ENCODE measurements around the gene PABPC3.

The PABPC3 gene

DNA sequence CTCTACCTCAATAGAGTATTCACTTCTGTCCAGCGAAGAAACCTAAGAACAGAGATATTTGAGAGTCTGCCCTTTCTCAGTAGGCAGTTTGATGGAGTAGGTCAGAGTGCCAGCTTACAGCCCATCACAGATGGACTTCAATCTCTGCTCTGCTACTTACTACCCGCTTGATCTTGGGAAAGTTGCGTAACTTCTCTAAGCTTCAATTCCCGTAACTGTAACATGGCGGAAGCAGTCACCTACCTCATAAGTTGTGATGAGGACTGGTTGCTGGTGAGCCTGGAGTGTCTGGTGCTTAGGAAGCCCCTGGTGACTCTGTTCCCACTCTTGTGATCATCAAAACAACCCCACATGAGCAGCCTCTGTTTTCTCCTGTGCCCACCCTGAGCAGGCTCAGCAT lies 45.1 kb downstream of the PABPC3 start:
- Mint-ChIP-seq H3K4me3 (no peak overlapping the region), H3K27ac (no peak overlapping the region), H3K27me3 (ENCODE audit: low read depth) (peaks cover 37% of the 10 kb centered on the region), H3K4me1 (peaks cover 6% of the 10 kb centered on the region), H3K9me3 (no peaks in the 10 kb centered on the region), H3K36me3 (ENCODE audit: low read depth) (no peaks in the 10 kb centered on the region)
- TF ChIP-seq CTCF (IDR thresholded peaks at IDR 0.05; ENCODE audit: unreplicated experiment in 3 of 3), result no peak

DNA sequence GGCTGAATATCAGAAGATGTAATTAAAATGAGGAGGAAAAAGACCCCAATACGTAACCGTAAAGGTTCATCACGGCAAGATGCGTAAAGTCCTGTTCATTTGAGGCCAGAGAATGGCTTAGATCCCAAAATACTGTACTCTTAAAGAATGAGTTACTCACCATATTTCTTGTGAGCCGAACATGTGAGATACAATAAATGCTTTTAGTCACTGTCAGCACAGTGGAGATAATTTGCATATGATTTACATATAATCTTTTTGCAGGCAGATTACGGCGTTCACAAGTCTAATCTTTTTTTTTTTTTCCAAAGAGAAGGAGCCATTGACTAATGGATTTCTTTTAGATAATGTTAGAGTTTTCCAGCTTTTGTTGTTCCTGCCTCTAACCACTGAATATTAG lies 47.8 kb downstream of the PABPC3 start:
- no peaks in the 10 kb centered on the region for H3K36me3 Mint-ChIP-seq (ENCODE audit: low read depth)
- peaks cover 16% of the 10 kb centered on the region for H3K27me3 Mint-ChIP-seq (ENCODE audit: low read depth)
- H3K4me3 Mint-ChIP-seq, result no peak overlapping the region
- H3K9me3 Mint-ChIP-seq, result no peaks in the 10 kb centered on the region
- no peaks in the 10 kb centered on the region for H3K4me1 Mint-ChIP-seq
- H3K27ac Mint-ChIP-seq, result no peak overlapping the region
- no peak for TF ChIP-seq CTCF (IDR thresholded peaks at IDR 0.05; ENCODE audit: unreplicated experiment in 3 of 3)

DNA sequence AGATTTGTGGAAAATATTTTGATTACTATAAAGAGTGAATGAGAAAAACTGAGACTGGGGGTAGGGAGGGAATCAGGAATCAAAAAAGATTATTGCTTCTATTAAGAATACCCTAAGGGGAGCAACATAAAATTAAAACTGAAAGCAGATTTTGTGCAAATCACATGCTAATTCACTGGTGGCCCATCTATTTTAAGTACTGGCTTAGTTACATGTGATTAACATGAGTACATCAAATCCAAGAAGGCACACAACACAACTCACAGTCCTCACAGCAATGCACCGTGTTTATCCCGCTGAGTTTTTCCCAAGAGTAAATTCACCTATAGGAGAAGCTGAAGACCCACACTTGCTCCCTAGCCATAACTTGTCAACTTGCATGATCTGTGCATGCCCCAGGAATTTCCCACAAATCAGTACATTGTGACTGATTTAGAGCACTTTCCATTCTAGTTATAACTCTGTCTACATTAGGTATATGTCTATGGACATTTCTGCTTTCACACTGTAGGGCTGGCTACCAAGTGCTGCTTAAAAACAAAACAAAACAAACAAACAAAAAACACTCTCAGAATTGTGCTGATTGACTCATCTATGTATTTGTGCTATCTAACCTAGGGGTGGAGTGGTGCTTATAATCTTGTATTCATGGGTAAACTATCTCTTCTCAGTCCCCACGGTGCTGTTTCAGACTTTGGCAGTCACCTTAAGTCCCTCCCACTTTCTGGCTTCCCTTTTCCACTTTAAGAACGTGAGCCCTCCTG lies 51.9 kb downstream of the PABPC3 start:
- Mint-ChIP-seq H3K4me1 (no peaks in the 10 kb centered on the region), H3K27me3 (ENCODE audit: low read depth) (peaks cover 21% of the 10 kb centered on the region), H3K9me3 (peaks cover 6% of the 10 kb centered on the region), H3K4me3 (no peak overlapping the region), H3K27ac (no peak overlapping the region), H3K36me3 (ENCODE audit: low read depth) (no peaks in the 10 kb centered on the region)
- no peak for TF ChIP-seq CTCF (IDR thresholded peaks at IDR 0.05; ENCODE audit: unreplicated experiment in 3 of 3)

- no peak for TF ChIP-seq CTCF (IDR thresholded peaks at IDR 0.05; ENCODE audit: unreplicated experiment in 3 of 3)
- Mint-ChIP-seq H3K9me3 (peaks cover 6% of the 10 kb centered on the region), H3K27me3 (ENCODE audit: low read depth) (peaks cover 25% of the 10 kb centered on the region), H3K36me3 (ENCODE audit: low read depth) (no peaks in the 10 kb centered on the region), H3K27ac (no peak overlapping the region), H3K4me3 (no peak overlapping the region), H3K4me1 (no peaks in the 10 kb centered on the region)
These were observed 52.5 kb downstream of the PABPC3 start for GRCh38 chr13:25148402-25148771.
